ENCODE data around the gene ADAMTS15. TPM values are rescaled to one million over a fixed set of nuclear protein-coding genes. Genes with fewer than 3 reads are reported as not detected.
A peak's percentile ranks its signal among the peaks of the same experiment; 100 is the strongest.

The ADAMTS15 gene
- total RNA-seq, 1 donor, result 4.3 TPM

GRCh38 chr11:130510407-130511006 lies 62.1 kb downstream of the ADAMTS15 start:
- Histone ChIP-seq H4K20me1 (ENCODE audit: insufficient read depth, low read length) (no peaks in the 10 kb centered on the region), H3K79me2 (ENCODE audit: insufficient read depth, low read length) (no peaks in the 10 kb centered on the region), H3K27ac (ENCODE audit: low read depth, low read length) (peak overlapping the region; percentile 24), H3K9me3 (ENCODE audit: low read depth, low read length) (no peaks in the 10 kb centered on the region), H3K27me3 (ENCODE audit: insufficient read depth, low read length) (no peaks in the 10 kb centered on the region), H3K4me2 (ENCODE audit: insufficient read depth, low read length) (no peak overlapping the region), H3K36me3 (ENCODE audit: insufficient read depth, low read length) (no peaks in the 10 kb centered on the region), H3K4me1 (ENCODE audit: insufficient read depth, low read length) (peaks cover 19% of the 10 kb centered on the region), H3K4me3 (ENCODE audit: insufficient read depth, low read length) (no peak overlapping the region), H2AFZ (ENCODE audit: low read length) (peak overlapping the region; percentile 8)
- TF ChIP-seq, protein P1, sequence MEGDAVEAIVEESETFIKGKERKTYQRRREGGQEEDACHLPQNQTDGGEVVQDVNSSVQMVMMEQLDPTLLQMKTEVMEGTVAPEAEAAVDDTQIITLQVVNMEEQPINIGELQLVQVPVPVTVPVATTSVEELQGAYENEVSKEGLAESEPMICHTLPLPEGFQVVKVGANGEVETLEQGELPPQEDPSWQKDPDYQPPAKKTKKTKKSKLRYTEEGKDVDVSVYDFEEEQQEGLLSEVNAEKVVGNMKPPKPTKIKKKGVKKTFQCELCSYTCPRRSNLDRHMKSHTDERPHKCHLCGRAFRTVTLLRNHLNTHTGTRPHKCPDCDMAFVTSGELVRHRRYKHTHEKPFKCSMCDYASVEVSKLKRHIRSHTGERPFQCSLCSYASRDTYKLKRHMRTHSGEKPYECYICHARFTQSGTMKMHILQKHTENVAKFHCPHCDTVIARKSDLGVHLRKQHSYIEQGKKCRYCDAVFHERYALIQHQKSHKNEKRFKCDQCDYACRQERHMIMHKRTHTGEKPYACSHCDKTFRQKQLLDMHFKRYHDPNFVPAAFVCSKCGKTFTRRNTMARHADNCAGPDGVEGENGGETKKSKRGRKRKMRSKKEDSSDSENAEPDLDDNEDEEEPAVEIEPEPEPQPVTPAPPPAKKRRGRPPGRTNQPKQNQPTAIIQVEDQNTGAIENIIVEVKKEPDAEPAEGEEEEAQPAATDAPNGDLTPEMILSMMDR (IDR thresholded peaks at IDR 0.05; ENCODE audit: extremely low read depth, low read depth, low read length), result no peak
- DNase-seq (ENCODE audit: insufficient read length, low spot score, missing footprints), result peak; percentile 53

DNA sequence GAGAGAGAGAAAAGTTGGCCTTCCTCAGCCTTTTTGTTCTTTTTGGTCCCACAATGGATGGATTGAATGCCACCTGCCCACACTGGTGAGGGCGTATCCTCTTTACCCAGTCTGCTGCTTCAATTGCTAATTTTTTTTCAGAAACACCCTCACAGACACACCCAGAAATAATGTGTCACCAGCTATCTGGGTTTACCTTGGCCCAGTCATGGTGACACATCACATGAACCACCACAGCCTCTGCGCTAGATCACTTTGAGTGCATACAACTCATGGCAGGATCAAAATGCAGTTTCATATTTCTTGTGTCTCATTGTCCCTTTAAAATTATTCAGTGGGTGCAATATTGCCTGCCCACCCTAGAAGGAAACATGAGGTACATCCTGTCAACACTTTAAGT lies 63.3 kb downstream of the ADAMTS15 start:
- no peaks in the 10 kb centered on the region for H4K20me1 ChIP-seq (ENCODE audit: insufficient read depth, low read length)
- no peak overlapping the region for H2AFZ ChIP-seq (ENCODE audit: low read length)
- no peak for DNase-seq (ENCODE audit: insufficient read length, low spot score, missing footprints)
- H3K79me2 ChIP-seq (ENCODE audit: insufficient read depth, low read length), result no peaks in the 10 kb centered on the region
- TF ChIP-seq, protein P1 (IDR thresholded peaks at IDR 0.05; ENCODE audit: extremely low read depth, low read depth, low read length), result no peak
- H3K9me3 ChIP-seq (ENCODE audit: low read depth, low read length), result no peaks in the 10 kb centered on the region
- H3K4me2 ChIP-seq (ENCODE audit: insufficient read depth, low read length), result no peak overlapping the region
- no peaks in the 10 kb centered on the region for H3K36me3 ChIP-seq (ENCODE audit: insufficient read depth, low read length)
- no peak overlapping the region for H3K4me3 ChIP-seq (ENCODE audit: insufficient read depth, low read length)
- H3K27ac ChIP-seq (ENCODE audit: low read depth, low read length), result no peak overlapping the region
- H3K27me3 ChIP-seq (ENCODE audit: insufficient read depth, low read length), result no peaks in the 10 kb centered on the region
- H3K4me1 ChIP-seq (ENCODE audit: insufficient read depth, low read length), result peaks cover 19% of the 10 kb centered on the region

DNA sequence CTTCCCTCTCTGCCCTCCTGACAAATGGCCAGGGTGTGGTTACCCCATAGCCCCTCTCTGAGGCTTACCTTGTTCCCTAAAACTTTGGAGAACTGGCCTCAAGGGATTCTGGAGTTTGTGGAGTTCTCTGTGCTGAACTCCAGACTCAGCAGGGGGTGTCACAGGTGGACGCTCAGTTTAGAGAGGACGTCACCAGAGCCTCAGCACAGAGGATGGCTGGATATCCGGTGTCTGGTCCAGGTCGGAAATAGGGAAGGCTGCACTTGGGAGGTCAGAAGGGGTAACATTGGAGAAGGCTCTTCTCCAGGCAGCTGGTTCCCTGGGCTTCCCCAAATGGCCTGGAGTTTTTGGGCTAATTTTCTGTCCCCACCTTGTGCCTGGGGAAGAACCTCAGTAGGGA lies 64.2 kb downstream of the ADAMTS15 start:
- H4K20me1 ChIP-seq (ENCODE audit: insufficient read depth, low read length), result no peaks in the 10 kb centered on the region
- no peak overlapping the region for H3K4me2 ChIP-seq (ENCODE audit: insufficient read depth, low read length)
- no peaks in the 10 kb centered on the region for H3K27me3 ChIP-seq (ENCODE audit: insufficient read depth, low read length)
- no peaks in the 10 kb centered on the region for H3K36me3 ChIP-seq (ENCODE audit: insufficient read depth, low read length)
- TF ChIP-seq, protein P1 (IDR thresholded peaks at IDR 0.05; ENCODE audit: extremely low read depth, low read depth, low read length), result no peak
- no peak for DNase-seq (ENCODE audit: insufficient read length, low spot score, missing footprints)
- no peaks in the 10 kb centered on the region for H3K79me2 ChIP-seq (ENCODE audit: insufficient read depth, low read length)
- peaks cover 19% of the 10 kb centered on the region for H3K4me1 ChIP-seq (ENCODE audit: insufficient read depth, low read length)
- H2AFZ ChIP-seq (ENCODE audit: low read length), result no peak overlapping the region
- H3K9me3 ChIP-seq (ENCODE audit: low read depth, low read length), result no peaks in the 10 kb centered on the region
- no peak overlapping the region for H3K4me3 ChIP-seq (ENCODE audit: insufficient read depth, low read length)
- no peak overlapping the region for H3K27ac ChIP-seq (ENCODE audit: low read depth, low read length)

- peaks cover 19% of the 10 kb centered on the region for H3K4me1 ChIP-seq (ENCODE audit: insufficient read depth, low read length)
- H3K27me3 ChIP-seq (ENCODE audit: insufficient read depth, low read length), result no peaks in the 10 kb centered on the region
- H4K20me1 ChIP-seq (ENCODE audit: insufficient read depth, low read length), result no peaks in the 10 kb centered on the region
- no peak overlapping the region for H3K27ac ChIP-seq (ENCODE audit: low read depth, low read length)
- no peak overlapping the region for H2AFZ ChIP-seq (ENCODE audit: low read length)
- H3K9me3 ChIP-seq (ENCODE audit: low read depth, low read length), result no peaks in the 10 kb centered on the region
- H3K36me3 ChIP-seq (ENCODE audit: insufficient read depth, low read length), result no peaks in the 10 kb centered on the region
- H3K4me3 ChIP-seq (ENCODE audit: insufficient read depth, low read length), result no peak overlapping the region
- no peaks in the 10 kb centered on the region for H3K79me2 ChIP-seq (ENCODE audit: insufficient read depth, low read length)
- no peak overlapping the region for H3K4me2 ChIP-seq (ENCODE audit: insufficient read depth, low read length)
- TF ChIP-seq, protein P1 (IDR thresholded peaks at IDR 0.05; ENCODE audit: extremely low read depth, low read depth, low read length), result no peak
- DNase-seq (ENCODE audit: insufficient read length, low spot score, missing footprints), result no peak
Observed at GRCh38 chr11:130513132-130513531, 64.7 kb downstream of the ADAMTS15 start.

All from osteoblast (primary cell).